GM04504 (cell line): ENCODE data around the gene CTNNBL1.

Experiments used
- DNase-seq: peaks from one replicate; pipeline ENCODE4 v3.0.0-alpha.2; 2012; ENCODE audit warnings: low read depth

The CTNNBL1 gene

GRCh38 chr20:37919389-37920040 lies 225.7 kb downstream of the CTNNBL1 start:
- DNase-seq, result no peak

- no peak for DNase-seq
Measured at GRCh38 chr20:37920270-37920669, 226.4 kb downstream of the CTNNBL1 start.

GRCh38 chr20:37920679-37921322 lies 227.0 kb downstream of the CTNNBL1 start:
- DNase-seq, result no peak

- DNase-seq, result no peak
Measured at GRCh38 chr20:37921341-37921929, 227.6 kb downstream of the CTNNBL1 start.
